A204.1 (cell line): ENCODE data around the gene DCDC2C.
A peak's percentile ranks its signal among the peaks of the same experiment; 100 is the strongest.

Source experiments
- FAIRE-seq: peaks from 2 replicates; lab custom pipeline; 2012; peaks lifted over from hg19 to GRCh38; lab: Jason Lieb, UNC

The DCDC2C gene

DNA sequence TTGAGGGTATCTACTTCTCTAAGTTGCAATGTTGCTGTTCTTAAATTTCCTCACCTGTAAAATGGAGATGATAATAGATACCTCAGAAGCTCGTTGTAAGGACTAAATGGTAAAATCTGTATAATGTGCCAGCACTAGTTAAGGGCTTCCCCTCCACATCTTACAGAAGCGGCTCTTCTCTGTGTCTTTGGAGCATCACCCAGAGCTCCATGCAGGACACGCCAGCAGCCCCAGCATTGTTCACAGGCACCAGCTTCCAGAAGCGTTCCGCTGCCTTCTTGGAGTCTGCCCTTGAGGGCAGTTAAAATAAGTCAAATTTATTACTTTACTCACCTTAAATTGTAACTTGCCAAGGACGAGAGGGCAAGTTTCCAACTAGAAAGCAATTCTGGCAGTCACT is 5.8 kb downstream of the DCDC2C start:
- FAIRE-seq: no peak

GRCh38 chr2:3712424-3712823 is 9.0 kb downstream of the DCDC2C start:
- FAIRE-seq: no peak

- FAIRE-seq: no peak
Measured at GRCh38 chr2:3712831-3713503, 9.6 kb downstream of the DCDC2C start.

GRCh38 chr2:3718679-3719078 is 15.3 kb downstream of the DCDC2C start:
- no peak for FAIRE-seq

GRCh38 chr2:3725002-3725401 is 21.6 kb downstream of the DCDC2C start:
- FAIRE-seq: no peak

DNA sequence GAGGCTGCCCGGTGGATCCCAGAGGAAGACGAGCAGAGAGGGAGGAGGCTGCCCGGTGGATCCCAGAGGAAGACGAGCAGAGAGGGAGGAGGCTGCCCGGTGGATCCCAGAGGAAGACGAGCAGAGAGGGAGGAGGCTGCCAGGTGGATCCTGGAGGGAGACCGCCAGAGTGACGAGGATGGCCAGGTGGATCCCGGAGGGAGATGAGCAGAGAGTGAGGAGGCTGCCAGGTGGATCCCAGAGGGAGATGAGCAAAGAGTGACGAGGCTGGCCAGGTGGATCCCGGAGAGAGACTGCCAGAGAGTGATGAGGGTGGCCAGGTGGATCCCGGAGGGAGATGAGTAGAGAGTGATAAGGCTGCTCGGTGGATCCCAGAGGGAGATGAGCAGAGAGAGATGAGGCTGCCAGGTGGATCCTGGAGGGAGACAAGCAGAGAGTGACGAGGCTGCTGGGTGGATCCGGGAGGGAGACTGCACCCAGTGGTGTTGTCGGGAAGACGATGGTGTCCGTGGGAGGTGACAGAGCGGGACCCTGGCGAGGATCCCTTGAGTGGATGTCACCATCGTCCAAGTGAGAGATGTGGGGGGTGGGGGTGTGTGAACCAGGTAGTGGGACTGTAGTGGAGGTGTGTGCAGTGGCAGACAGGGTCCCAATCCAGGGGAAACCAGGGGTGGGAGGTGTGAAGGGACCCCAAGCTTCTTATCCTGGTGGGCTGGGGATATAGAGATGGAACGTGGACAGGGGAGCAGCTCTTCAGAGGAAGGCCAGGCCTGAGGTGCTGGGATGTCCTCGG is 22.3 kb downstream of the DCDC2C start:
- no peak for FAIRE-seq

- no peak for FAIRE-seq
Measured at GRCh38 chr2:3726511-3726910, 23.1 kb downstream of the DCDC2C start.

GRCh38 chr2:3727397-3728045 is 24.1 kb downstream of the DCDC2C start:
- FAIRE-seq: no peak

DNA sequence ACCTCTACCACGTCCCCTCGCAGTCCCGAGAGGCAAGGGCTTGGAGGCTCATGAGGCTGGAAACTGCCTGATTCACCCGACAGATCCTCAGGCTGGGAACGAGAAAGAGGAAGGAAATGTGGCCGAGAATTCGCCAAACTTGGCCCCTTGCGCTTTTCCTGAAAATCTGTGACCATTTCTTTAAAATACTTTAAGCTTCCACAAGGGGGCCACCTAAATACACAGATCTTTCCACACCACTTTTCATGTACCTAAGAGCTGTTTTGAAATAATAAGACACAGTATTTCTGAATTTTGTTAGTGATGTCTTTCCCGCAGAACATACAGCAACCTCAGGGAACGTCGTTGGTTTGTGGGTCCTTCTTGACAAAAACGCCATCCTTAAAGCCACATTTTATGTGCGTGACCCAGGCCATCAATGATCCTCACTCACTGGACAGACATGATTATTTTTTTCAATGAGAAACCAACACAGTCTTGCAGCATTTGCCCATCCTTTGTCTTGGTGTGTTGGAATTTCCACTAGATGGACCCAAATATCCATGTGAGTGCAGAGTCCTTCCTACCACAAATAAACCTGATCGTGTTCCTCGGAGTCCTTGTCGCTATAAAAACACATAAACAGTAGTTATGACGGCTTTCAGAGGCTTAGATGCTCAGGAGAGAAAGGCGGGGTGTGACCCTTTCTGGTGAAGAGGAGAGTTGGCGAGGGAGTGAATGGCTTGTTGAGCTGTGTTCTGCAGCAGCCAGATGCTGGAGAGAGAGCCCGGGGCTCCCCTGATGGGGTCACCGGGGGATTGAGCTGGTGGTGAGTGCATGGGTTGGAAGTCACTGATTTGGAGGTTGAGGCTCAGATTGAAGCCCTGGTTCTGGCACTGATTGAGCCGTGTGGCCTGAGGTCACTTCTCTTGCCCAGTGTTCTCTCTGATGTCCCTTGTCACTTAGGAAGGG is 25.0 kb downstream of the DCDC2C start:
- FAIRE-seq: peak; percentile 85

DNA sequence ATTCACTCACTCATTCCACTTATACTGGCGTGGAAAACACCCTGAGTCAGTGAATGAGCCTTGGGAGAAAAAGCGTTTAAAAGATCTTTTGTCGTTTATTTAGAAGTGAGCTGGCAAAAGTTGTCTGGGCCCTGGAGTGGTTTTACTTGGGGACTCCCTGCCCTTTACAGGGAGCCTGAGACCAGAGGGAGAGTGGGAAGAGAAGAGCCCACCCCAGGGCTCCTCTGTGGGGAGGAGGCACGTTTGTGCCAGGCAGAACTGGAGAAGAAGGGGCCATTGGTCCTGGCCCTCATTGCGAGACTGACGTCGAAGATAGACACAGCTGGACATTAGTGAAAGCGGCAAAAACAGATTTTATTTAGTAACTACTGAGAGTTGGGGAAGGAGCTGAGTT is 25.7 kb downstream of the DCDC2C start:
- no peak for FAIRE-seq

DNA sequence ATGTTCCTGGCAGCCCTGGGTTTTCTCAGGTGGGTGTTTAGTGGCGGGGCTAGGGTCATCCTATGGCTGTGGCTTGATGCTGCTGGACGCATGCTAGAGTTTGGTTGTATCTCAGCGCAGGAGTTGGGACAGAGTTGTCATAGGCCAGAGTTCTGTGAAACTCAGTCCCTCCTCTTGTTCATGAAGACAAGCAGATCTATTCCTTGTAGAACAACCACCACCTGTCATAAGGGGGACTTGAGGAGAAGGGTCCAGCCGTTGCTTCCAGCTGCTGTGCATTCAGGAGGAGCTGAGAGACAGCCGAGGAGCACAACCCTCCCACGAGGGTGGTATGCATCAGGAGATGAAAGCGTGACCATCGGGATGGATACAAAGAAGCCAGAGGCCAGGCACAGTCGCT is 26.4 kb downstream of the DCDC2C start:
- no peak for FAIRE-seq

DNA sequence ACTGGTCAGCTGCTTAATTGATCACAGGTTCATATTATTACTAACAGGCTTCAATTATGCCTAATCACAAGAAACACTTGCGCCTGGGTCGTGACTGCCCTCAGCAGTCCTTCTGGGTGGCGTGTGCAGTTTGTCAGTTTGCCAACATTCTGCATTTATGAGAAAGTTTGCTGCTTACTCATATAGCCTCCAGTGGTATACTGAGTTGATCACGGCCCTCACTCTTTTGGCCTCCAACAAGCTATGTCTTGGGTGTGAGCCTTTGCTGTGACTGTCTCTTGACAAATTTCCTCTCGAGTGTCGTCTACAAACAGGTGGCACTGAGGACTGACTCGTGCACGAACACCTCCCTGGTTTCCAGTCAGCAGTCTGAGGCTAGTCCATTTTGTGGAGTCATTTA is 27.3 kb downstream of the DCDC2C start:
- FAIRE-seq: no peak

DNA sequence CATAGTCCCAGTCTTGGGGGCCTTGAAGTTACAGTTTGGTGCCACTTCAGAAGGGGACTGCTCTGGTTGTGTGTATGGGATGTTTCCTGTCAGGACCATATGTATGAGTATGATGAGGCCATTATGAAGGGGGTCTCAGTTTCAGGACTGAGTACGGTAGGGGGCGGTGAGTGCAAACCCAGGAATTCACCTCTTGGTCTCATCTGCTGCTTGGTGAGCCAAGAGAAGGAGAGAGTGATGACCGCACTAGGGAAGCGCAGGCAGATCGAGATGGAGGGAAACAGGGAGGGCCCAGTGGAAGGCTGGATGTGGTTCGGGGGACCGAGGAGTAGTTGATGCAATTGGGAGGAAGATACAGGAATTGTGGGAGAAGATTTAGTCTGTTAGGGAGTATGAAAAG is 28.5 kb downstream of the DCDC2C start:
- FAIRE-seq: no peak

DNA sequence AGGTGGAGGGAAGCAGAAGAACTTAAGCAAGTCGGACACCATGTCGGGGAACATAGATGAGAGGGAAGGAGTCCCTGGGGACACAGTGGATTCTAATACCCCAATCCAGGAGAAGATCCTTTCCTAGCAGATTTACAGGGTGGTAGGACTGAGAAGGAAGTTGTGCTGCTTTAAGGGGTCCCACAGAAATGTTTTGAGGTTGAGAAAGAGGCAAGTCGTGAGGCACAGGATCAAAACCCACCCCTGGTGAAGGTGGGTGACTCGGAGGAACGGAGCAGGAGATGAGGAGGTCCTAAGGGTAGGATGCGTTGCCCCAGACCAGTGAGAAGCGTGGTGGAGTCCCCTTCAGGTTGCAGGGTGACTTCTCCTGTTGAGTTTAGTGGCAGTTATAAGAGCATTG is 32.7 kb downstream of the DCDC2C start:
- no peak for FAIRE-seq

GRCh38 chr2:3737128-3737527 is 33.8 kb downstream of the DCDC2C start:
- no peak for FAIRE-seq

GRCh38 chr2:3738454-3738853 is 35.1 kb downstream of the DCDC2C start:
- peak; percentile 78 for FAIRE-seq

DNA sequence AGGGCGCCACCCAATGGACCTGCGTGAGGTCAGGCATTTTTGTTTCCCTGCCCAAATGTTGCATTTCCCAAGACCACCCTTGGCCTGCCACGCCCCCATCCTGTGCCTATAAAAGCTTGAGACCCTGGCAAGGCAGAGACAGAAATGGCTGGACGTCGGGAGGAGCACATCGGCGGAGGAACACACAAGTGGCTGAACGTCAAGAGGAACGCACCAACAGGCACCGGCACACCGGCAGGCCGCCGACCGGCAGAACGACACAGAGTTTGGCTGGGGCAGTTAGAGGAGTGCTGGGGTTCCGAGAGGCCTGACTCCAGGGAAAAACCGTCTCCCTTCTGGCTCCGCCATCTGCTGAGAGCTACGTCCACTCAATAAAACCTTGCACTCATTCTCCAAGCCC is 35.9 kb downstream of the DCDC2C start:
- FAIRE-seq: no peak

- no peak for FAIRE-seq
Measured at GRCh38 chr2:3741396-3741795, 38.0 kb downstream of the DCDC2C start.

DNA sequence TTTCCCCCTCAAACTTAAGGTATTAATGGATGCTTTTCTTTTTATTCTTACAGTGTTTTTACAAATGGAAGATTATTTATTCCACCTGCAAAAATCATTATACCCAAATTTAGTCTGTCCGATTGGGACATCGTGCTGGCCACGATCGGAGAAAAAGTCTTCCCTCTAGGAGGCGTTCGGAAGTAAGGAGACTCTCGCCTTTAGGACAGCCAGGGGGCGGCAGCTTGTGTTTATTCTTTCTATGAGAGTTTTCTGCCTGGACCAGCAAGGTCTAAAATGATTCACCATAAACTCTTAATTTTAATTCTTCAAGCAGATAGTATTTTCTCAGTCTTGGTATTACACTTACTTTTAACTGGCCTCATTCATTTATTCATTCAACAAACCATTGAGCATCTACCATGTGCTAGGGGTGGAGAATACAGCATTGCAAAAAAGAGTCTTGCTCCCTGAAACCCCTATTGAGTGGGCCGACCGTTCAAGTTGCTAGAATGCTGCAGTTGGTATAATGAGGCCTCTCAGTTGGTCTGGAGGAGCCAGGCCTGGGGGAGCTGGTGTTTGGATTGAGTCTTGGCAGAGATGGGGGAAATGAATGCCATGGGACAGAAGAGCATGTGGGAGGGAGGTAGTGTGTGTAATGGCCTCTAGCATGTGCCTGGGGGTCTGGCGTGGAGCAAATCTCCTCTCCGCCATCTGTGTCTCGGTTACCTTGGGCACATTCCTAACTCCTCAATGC is 38.7 kb downstream of the DCDC2C start:
- FAIRE-seq: no peak

DNA sequence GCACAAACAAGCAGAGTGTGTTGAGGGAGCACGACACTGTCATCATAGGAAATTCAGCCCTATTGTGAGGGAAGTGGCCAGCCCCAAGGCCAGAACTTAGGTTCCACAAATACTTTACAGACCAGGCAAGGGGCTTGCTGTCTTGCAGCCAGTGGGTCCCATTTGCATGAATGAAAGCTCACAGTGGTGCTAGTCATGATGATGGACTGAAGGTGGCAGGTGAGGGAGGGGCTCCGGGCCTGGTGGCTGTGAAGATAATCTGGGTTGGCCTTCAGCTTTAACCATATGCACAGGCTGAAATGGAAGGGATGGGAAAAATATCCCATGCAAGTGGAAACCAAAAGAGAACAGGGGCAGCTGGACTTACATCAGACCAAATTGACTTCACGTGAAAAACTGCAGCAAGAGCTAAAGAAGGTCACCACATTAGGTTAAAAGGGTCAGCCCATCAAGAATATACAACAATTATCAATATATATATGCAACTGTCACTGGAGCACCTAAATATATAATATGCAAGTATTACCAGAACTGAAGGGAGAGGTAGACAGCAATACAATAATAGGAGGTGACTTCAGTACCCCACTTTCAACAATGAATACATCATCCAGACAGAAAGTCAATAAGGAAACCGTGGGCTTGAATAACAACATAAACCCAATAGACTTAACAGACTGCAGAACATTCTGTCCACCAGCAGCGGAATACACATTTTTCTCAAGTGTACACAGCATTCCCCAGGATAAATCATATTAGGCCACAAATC is 39.6 kb downstream of the DCDC2C start:
- FAIRE-seq: no peak
